ENCODE results near the gene RNF145.

RNF145 gene

DNA sequence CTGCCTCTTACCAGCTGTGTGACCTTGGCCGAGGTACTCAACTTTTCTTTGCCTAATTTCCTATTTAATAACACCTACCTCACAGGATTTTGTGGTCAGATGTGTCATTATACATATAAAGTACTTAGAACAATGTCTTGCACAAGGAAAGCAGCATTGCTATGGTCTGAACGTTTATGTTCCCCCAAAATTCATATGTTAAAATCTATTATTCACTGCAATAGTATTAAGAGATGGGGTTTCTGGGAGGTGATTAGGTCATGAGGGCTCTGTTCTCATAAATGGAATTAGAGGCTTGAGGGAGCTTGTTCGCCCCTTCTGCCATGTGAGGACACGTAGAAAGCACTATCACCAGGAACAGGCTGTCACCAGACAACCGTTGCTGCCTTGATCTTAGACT is 10.9 kb upstream of the RNF145 start:
- H4K20me1 ChIP-seq (ENCODE audit: insufficient read depth, low read length) = no peaks in the 10 kb centered on the region
- no peak for DNase-seq
- no peaks in the 10 kb centered on the region for H3K4me1 ChIP-seq (ENCODE audit: low read length)
- no peak overlapping the region for H3K4me3 ChIP-seq (ENCODE audit: low read length)
- H2AFZ ChIP-seq (ENCODE audit: low read length) = no peak overlapping the region
- H3K9me3 ChIP-seq (replicated peaks; ENCODE audit: insufficient read depth, low read length) = no peaks in the 10 kb centered on the region
- no peaks in the 10 kb centered on the region for H3K27me3 ChIP-seq (replicated peaks; ENCODE audit: insufficient read depth, low read length)
- no peak overlapping the region for H3K9ac ChIP-seq (ENCODE audit: low read length)
- TF ChIP-seq EZH2phosphoT487 (IDR thresholded peaks at IDR 0.05; ENCODE audit: low read length) = no peak
- no peak for TF ChIP-seq EZH2 (optimal IDR thresholded peaks at IDR 0.05; ENCODE audit: low read depth, low read length)
- TF ChIP-seq, protein P1, sequence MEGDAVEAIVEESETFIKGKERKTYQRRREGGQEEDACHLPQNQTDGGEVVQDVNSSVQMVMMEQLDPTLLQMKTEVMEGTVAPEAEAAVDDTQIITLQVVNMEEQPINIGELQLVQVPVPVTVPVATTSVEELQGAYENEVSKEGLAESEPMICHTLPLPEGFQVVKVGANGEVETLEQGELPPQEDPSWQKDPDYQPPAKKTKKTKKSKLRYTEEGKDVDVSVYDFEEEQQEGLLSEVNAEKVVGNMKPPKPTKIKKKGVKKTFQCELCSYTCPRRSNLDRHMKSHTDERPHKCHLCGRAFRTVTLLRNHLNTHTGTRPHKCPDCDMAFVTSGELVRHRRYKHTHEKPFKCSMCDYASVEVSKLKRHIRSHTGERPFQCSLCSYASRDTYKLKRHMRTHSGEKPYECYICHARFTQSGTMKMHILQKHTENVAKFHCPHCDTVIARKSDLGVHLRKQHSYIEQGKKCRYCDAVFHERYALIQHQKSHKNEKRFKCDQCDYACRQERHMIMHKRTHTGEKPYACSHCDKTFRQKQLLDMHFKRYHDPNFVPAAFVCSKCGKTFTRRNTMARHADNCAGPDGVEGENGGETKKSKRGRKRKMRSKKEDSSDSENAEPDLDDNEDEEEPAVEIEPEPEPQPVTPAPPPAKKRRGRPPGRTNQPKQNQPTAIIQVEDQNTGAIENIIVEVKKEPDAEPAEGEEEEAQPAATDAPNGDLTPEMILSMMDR (IDR thresholded peaks at IDR 0.05; ENCODE audit: low read length) = no peak
- H3K79me2 ChIP-seq (ENCODE audit: low read length) = no peaks in the 10 kb centered on the region
- H3K4me2 ChIP-seq (ENCODE audit: low read depth, low read length) = no peak overlapping the region
- H3K27ac ChIP-seq (ENCODE audit: low read length) = no peak overlapping the region
- H3K9me2 ChIP-seq (replicated peaks; ENCODE audit: insufficient read depth, low read length) = no peaks in the 10 kb centered on the region
- no peaks in the 10 kb centered on the region for H3F3A ChIP-seq (ENCODE audit: insufficient read depth, low read length)
- H3K36me3 ChIP-seq (replicated peaks; ENCODE audit: insufficient read depth, low read length) = no peaks in the 10 kb centered on the region

DNA sequence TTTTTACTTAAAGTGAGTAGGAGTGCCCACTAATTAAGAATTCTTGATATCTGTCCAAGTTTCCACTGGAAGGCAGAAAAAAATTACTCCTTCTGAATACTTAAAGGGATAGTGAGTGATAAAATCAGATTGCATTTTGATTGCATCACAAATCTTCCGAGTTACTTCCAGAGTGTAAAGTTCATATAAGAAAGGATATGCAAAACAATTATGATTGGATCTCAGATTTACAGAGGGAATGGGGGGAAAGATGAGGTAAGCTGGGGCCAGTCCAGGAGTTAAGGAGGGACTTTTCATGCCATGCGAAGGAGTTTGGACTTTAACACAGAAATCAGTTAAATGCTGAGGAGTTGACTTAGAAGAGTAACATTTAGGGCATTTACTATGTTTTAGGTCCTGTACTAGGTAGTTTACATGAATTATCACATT is 9.3 kb upstream of the RNF145 start:
- Histone ChIP-seq H3K27ac (ENCODE audit: low read length) (no peak overlapping the region), H3K9me2 (replicated peaks; ENCODE audit: insufficient read depth, low read length) (no peaks in the 10 kb centered on the region), H2AFZ (ENCODE audit: low read length) (no peak overlapping the region), H3K4me2 (ENCODE audit: low read depth, low read length) (no peak overlapping the region), H3K79me2 (ENCODE audit: low read length) (no peaks in the 10 kb centered on the region), H3F3A (ENCODE audit: insufficient read depth, low read length) (no peaks in the 10 kb centered on the region), H3K27me3 (replicated peaks; ENCODE audit: insufficient read depth, low read length) (no peaks in the 10 kb centered on the region), H3K4me3 (ENCODE audit: low read length) (no peak overlapping the region), H4K20me1 (ENCODE audit: insufficient read depth, low read length) (no peaks in the 10 kb centered on the region), H3K9ac (ENCODE audit: low read length) (no peak overlapping the region), H3K4me1 (ENCODE audit: low read length) (no peaks in the 10 kb centered on the region), H3K9me3 (replicated peaks; ENCODE audit: insufficient read depth, low read length) (no peaks in the 10 kb centered on the region), H3K36me3 (replicated peaks; ENCODE audit: insufficient read depth, low read length) (no peaks in the 10 kb centered on the region)
- TF ChIP-seq EZH2phosphoT487 (IDR thresholded peaks at IDR 0.05; ENCODE audit: low read length) = no peak
- TF ChIP-seq EZH2 (optimal IDR thresholded peaks at IDR 0.05; ENCODE audit: low read depth, low read length) = no peak
- TF ChIP-seq, protein P1 (IDR thresholded peaks at IDR 0.05; ENCODE audit: low read length) = no peak
- DNase-seq = no peak

DNA sequence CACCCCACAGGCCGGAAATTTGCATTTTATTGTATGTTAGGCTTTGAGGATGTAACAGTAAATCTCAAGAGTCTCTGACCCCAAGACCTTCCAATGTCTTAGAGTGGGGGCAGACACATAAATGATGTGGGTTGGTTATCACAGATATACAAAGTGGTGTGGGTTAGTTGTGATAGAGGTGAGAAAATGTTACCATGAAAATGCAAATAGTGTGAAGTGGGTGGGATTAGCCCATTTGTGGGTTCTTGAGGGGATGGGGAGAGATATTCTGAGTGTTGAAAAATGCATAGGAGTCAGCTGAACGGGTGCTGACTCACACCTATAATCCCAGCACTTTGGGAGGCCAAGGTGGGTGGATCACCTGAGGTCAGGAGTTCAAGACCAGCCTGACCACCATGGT is 7.9 kb upstream of the RNF145 start:
- H3K9ac ChIP-seq (ENCODE audit: low read length) = no peak overlapping the region
- H3K9me3 ChIP-seq (replicated peaks; ENCODE audit: insufficient read depth, low read length) = no peaks in the 10 kb centered on the region
- H3K36me3 ChIP-seq (replicated peaks; ENCODE audit: insufficient read depth, low read length) = no peaks in the 10 kb centered on the region
- H3K4me3 ChIP-seq (ENCODE audit: low read length) = no peak overlapping the region
- no peaks in the 10 kb centered on the region for H3F3A ChIP-seq (ENCODE audit: insufficient read depth, low read length)
- no peaks in the 10 kb centered on the region for H3K4me1 ChIP-seq (ENCODE audit: low read length)
- H3K27me3 ChIP-seq (replicated peaks; ENCODE audit: insufficient read depth, low read length) = no peaks in the 10 kb centered on the region
- H3K27ac ChIP-seq (ENCODE audit: low read length) = no peak overlapping the region
- no peak overlapping the region for H2AFZ ChIP-seq (ENCODE audit: low read length)
- H3K9me2 ChIP-seq (replicated peaks; ENCODE audit: insufficient read depth, low read length) = no peaks in the 10 kb centered on the region
- no peaks in the 10 kb centered on the region for H3K79me2 ChIP-seq (ENCODE audit: low read length)
- TF ChIP-seq EZH2phosphoT487 (IDR thresholded peaks at IDR 0.05; ENCODE audit: low read length) = no peak
- TF ChIP-seq, protein P1 (IDR thresholded peaks at IDR 0.05; ENCODE audit: low read length) = no peak
- no peak for TF ChIP-seq EZH2 (optimal IDR thresholded peaks at IDR 0.05; ENCODE audit: low read depth, low read length)
- no peak for DNase-seq
- no peaks in the 10 kb centered on the region for H4K20me1 ChIP-seq (ENCODE audit: insufficient read depth, low read length)
- no peak overlapping the region for H3K4me2 ChIP-seq (ENCODE audit: low read depth, low read length)

Measured in MM.1S (cell line).